ENCODE data around the gene CACNB2. TPM values are rescaled to one million over a fixed set of nuclear protein-coding genes. Genes with fewer than 3 reads are reported as not detected.
"Not testable (repeated sequence)": the region's sequence is repeated elsewhere in the genome, so short reads cannot be mapped to it uniquely, and the experiment has no call there.

The CACNB2 gene
- total RNA-seq, 4 donors from 2014 or later: 60.3 to 158 (median 89.1) TPM

DNA sequence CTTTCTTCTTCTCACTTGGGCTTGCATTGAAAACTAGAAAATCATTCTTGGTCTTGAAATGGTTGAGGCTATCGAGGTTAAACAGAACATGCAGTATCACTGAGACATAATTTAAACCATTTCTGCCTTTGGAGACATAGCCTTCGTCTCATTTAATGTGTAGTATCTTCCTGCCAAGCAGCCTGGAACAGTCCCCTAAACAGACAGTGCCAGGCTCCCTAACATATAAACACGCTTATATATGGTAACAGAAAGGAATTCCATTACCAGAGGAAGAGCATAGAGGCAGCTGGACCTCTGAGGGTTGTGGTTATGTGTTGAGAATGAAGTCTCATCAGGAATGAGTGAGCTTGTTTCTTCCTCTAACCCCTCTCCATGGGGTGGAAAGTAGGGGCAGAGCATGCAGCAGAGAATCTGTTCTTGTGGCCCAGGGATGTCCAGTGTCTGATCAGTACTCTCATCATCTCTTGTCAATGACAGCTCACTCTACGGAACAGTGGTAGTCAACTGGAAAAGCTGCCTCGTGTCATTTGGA is 11.2 kb downstream of the CACNB2 start:
- Histone ChIP-seq H3K27me3 (no peaks in the 10 kb centered on the region), H3K36me3 (peaks cover 0 to 40% of the 10 kb centered on the region in 2 donors), H3K4me3 (no peak overlapping the region), H3K9me3 (no peaks in the 10 kb centered on the region), H3K27ac (peak overlapping the region in 2 of 4 donors; percentile 27 to 93), H3K4me1 (peaks cover 2 to 76% (median 18%) of the 10 kb centered on the region in 3 donors)
- TF ChIP-seq, protein P1, sequence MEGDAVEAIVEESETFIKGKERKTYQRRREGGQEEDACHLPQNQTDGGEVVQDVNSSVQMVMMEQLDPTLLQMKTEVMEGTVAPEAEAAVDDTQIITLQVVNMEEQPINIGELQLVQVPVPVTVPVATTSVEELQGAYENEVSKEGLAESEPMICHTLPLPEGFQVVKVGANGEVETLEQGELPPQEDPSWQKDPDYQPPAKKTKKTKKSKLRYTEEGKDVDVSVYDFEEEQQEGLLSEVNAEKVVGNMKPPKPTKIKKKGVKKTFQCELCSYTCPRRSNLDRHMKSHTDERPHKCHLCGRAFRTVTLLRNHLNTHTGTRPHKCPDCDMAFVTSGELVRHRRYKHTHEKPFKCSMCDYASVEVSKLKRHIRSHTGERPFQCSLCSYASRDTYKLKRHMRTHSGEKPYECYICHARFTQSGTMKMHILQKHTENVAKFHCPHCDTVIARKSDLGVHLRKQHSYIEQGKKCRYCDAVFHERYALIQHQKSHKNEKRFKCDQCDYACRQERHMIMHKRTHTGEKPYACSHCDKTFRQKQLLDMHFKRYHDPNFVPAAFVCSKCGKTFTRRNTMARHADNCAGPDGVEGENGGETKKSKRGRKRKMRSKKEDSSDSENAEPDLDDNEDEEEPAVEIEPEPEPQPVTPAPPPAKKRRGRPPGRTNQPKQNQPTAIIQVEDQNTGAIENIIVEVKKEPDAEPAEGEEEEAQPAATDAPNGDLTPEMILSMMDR (IDR thresholded peaks at IDR 0.05): no peak
- TF ChIP-seq POLR2A (IDR thresholded peaks at IDR 0.05) (no peak), EP300 (IDR thresholded peaks at IDR 0.05) (no peak), POLR2AphosphoS5 (IDR thresholded peaks at IDR 0.05) (no peak)
- no peak for ATAC-seq
- 72 to 75% methylated on average over 3 to 5 of the region's 5 CpGs for WGBS, 2 donors (ENCODE audit: low coverage in 1 of 2)

DNA sequence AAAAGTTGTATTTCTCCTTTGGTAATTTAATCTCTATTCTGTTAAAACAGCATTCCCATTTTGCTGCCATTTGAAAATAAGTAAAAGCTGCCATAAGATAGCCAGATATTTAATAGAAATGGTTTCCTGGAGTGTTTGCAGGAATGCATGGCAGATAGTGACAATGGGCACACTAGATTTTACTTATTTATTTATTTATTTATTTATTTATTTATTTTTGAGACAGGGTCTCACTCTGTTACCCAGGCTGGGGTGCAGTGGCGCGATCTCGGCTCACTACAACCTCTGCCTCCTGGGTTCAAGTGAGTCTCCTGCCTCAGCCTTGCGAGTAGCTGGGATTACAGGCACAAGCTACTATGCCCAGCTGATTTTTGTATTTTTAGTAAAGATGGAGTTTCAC is 13.2 kb downstream of the CACNB2 start:
- 80% methylated on average over 1 of the region's 4 CpGs; no CpG with 5 or more reads in 1 of the 2 donors for WGBS, 2 donors (ENCODE audit: low coverage in 1 of 2)

DNA sequence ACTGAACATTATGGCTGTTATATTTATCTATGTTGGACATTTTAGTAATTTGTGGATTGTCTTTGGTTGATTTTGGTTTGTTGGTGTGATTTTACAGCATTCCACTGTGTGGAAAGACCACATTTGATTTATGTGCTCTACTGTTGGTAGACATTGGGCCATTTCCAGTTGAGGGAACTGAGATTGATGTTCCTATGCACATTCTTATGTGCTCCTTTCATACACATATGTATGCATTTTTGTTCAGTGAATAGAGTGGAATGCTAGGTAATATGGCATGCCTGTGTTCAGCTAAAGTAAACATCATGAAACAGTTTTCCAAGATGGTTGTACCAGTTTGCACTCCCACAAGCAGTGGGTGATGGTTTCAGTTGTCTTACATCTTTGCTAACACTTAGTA is 15.1 kb downstream of the CACNB2 start:
- Histone ChIP-seq H3K36me3 (peaks cover 0 to 40% of the 10 kb centered on the region in 2 donors), H3K9me3 (no peaks in the 10 kb centered on the region), H3K27ac (peak overlapping the region in 1 of 4 donors; percentile 79), H3K4me3 (no peak overlapping the region), H3K4me1 (peaks cover 0 to 80% (median 17%) of the 10 kb centered on the region in 3 donors), H3K27me3 (no peaks in the 10 kb centered on the region)
- ATAC-seq: no peak
- TF ChIP-seq EP300 (IDR thresholded peaks at IDR 0.05) (no peak), POLR2AphosphoS5 (IDR thresholded peaks at IDR 0.05) (no peak), POLR2A (IDR thresholded peaks at IDR 0.05) (no peak)
- TF ChIP-seq, protein P1 (IDR thresholded peaks at IDR 0.05): no peak

More for the DNA sequence above, 13.2 kb downstream of the CACNB2 start:
- not testable (repeated sequence) for H3K4me3 ChIP-seq, H3K27me3 ChIP-seq, ATAC-seq, H3K9me3 ChIP-seq, H3K27ac ChIP-seq
- Histone ChIP-seq H3K36me3 (peaks cover 0 to 40% of the 10 kb centered on the region in 2 donors), H3K4me1 (peaks cover 0 to 76% (median 20%) of the 10 kb centered on the region in 3 donors)

DNA sequence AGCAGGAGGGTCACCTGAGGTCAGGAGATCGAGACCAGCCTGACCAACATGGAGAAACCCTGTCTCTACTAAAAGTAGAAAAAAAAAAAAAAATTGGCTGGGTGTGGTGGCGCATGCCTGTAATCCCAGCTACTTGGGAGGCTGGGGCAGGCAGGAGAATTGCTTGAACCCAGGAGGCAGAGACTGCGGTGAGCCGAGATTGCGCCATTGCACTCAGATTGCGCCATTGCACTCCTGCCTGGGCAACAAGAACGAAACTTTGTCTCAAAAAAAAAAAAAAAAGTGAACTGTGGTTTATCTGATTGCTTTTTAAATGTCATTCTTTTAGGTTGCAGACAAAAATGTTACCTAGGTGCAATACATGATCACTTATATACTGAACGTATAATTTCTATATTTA is 16.6 kb downstream of the CACNB2 start:
- H3K9me3 ChIP-seq, H3K27me3 ChIP-seq, ATAC-seq, H3K4me3 ChIP-seq: not testable (repeated sequence)
- peaks cover 0 to 31% of the 10 kb centered on the region in 2 donors for H3K36me3 ChIP-seq
- peaks cover 0 to 80% (median 21%) of the 10 kb centered on the region in 3 donors for H3K4me1 ChIP-seq
- H3K27ac ChIP-seq: peak overlapping the region; percentile 49 to 97 (median 80)
- 73 to 81% methylated on average over 6 to 7 of the region's 8 CpGs for WGBS, 2 donors (ENCODE audit: low coverage in 1 of 2)

DNA sequence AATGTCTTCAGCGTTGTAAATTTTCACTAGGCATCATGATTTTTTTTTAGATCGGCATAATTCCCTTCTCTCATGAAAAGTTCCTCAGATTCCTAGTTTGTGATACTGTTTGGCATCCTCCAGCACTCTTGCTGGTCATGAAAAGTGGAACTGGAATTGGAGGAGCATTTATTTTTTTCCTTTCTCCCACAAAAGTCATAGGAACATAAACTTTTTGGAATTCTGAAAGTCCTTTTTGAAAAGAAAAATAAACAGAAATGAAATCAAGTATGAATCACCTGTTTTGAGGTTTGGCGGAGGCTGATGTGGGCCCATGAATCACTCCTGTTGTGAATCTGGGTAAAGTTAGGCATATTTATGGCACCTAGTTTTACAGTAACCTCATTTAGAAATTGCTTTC is 17.7 kb downstream of the CACNB2 start:
- 25 to 26% methylated on average over 3 of the region's 3 CpGs for WGBS, 2 donors (ENCODE audit: low coverage in 1 of 2)
- TF ChIP-seq POLR2AphosphoS5 (IDR thresholded peaks at IDR 0.05): peak; percentile 79
- TF ChIP-seq, protein P1 (IDR thresholded peaks at IDR 0.05): no peak
- Histone ChIP-seq H3K27me3 (no peaks in the 10 kb centered on the region), H3K27ac (peak overlapping the region; percentile 79 to 97 (median 80)), H3K9me3 (no peaks in the 10 kb centered on the region), H3K4me3 (no peak overlapping the region), H3K36me3 (peaks cover 0 to 26% of the 10 kb centered on the region in 2 donors), H3K4me1 (peaks cover 0 to 80% (median 19%) of the 10 kb centered on the region in 3 donors)
- no peak for ATAC-seq

DNA sequence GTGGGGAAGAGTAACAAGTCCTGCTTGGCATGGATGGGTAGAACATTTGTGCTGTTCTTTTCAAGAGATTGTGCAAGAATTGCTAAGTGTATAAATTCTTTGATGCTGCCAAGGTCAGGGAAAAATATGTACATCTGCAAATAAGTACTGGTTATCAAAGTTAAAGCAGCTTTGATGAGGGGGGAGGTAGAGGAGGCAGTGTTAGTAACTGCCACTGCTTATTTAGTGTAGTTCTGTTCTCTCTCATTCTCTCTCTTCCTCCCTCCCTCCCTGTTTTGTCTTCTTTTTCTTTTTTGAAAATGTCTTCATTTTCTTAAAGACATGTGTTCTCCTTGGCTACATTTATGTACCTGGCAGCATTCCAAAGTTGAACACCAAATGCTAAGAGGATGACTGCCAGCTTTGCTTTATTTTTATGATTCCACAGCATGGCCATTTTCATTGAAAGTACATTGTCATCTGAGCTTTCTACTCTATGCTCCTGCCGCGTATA is 18.6 kb downstream of the CACNB2 start:
- Histone ChIP-seq H3K4me3 (peak overlapping the region; percentile 4 to 35), H3K27me3 (no peaks in the 10 kb centered on the region), H3K4me1 (peaks cover 3 to 80% (median 19%) of the 10 kb centered on the region in 3 donors), H3K36me3 (peaks cover 0 to 17% of the 10 kb centered on the region in 2 donors), H3K9me3 (no peaks in the 10 kb centered on the region), H3K27ac (peak overlapping the region; percentile 79 to 97 (median 80))
- 21% methylated on average over 2 of the region's 2 CpGs for WGBS, 2 donors (ENCODE audit: low coverage in 1 of 2)
- peak; percentile 67 for ATAC-seq
- TF ChIP-seq, protein P1 (IDR thresholded peaks at IDR 0.05): no peak
- TF ChIP-seq EP300 (IDR thresholded peaks at IDR 0.05): no peak
- TF ChIP-seq POLR2A (IDR thresholded peaks at IDR 0.05): no peak
- TF ChIP-seq POLR2AphosphoS5 (IDR thresholded peaks at IDR 0.05): peak; percentile 97

Measured in gastroesophageal sphincter (tissue), 4 donors.